GM12878 (cell line): ENCODE data around the gene POLE3. TPM values are rescaled to one million over a fixed set of nuclear protein-coding genes. Genes with fewer than 3 reads are reported as not detected.

Experiments
- ATAC-seq: fragments of 200-7000 bp; cut with Tn5 transposase; 3 replicates; pipeline ENCODE4 v1.9.1; 2020; ENCODE audit warnings: mild to moderate bottlenecking, moderate library complexity
- BruUV-seq: library from RNA; stranded (reverse); fragments of 400-500 nt; replicated peaks from 2 replicates; lab custom pipeline; 2021; lab: Mats Ljungman, UMichigan
- CTCF ChIA-PET: fragments of 300-600 bp; sonication (Branson Sonifier 250); formaldehyde crosslinking; extraction: SDS; loops from one replicate; lab custom pipeline; 2021; ENCODE audit warnings: inconsistent platforms; lab: Yijun Ruan, JAX
- POLR2A ChIA-PET: fragments of 350-600 bp; formaldehyde crosslinking; extraction: SDS; loops from one replicate; lab custom pipeline; 2021; ENCODE audit warnings: inconsistent platforms; lab: Charles Lee
- RAD21 ChIA-PET: fragments of 300-600 bp; sonication (Branson Sonifier 250); formaldehyde crosslinking; loops from one replicate; lab custom pipeline; 2023; ENCODE audit warnings: antibody characterized with exemption; ENCODE audit not compliant: unreplicated experiment; lab: Charles Lee
- SMC1A ChIA-PET: fragments of 300-600 bp; sonication (Branson Sonifier 250); formaldehyde crosslinking; loops from one replicate; lab custom pipeline; 2023; ENCODE audit not compliant: unreplicated experiment, uncharacterized antibody; lab: Charles Lee
- DNase-seq: peaks from one replicate; pipeline ENCODE4 v3.0.0-alpha.2; 2011; ENCODE audit warnings: low read depth, low spot score
- FAIRE-seq: peaks from 3 replicates; lab custom pipeline; 2011; peaks lifted over from hg19 to GRCh38; lab: Jason Lieb, UNC
- H2AFZ ChIP-seq: 2 replicates; pipeline ENCODE4 v1.6.0; 2011; ENCODE audit warnings: low read depth, low read length, control low read depth; ENCODE audit not compliant: control insufficient read depth
- H3K27ac ChIP-seq: 2 replicates; pipeline ENCODE4 v1.5.1; 2011; ENCODE audit warnings: control low read depth; ENCODE audit not compliant: control insufficient read depth, insufficient read depth
- H3K27me3 ChIP-seq, 2 experiments: replicated peaks in 1 of 2; 2 replicates each; pipeline versions ENCODE4 v1.6.0 to v1.6.1; 2011; ENCODE audit warnings: low read length in 1 of 2; ENCODE audit not compliant: control insufficient read depth in 2 of 2, insufficient read depth in 2 of 2
- H3K36me3 ChIP-seq, 2 experiments: 2 replicates each; pipeline ENCODE4 v1.5.1; 2011; ENCODE audit warnings: low read length in 1 of 2; ENCODE audit not compliant: control insufficient read depth in 2 of 2, insufficient read depth in 2 of 2
- H3K4me1 ChIP-seq: 2 replicates; pipeline ENCODE4 v1.6.1; 2011; ENCODE audit warnings: mild to moderate bottlenecking, low read length, moderate library complexity, mixed read lengths; ENCODE audit not compliant: control insufficient read depth, insufficient read depth
- H3K4me2 ChIP-seq: 2 replicates; pipeline ENCODE4 v1.6.0; 2011; ENCODE audit warnings: control low read depth; ENCODE audit not compliant: control insufficient read depth, insufficient read depth
- H3K4me3 ChIP-seq: fragments of 200-600 bp; sonication (generic); 2 replicates; pipeline ENCODE4 v1.5.1; 2016
- H3K79me2 ChIP-seq: 2 replicates; pipeline ENCODE4 v1.6.0; 2011; ENCODE audit warnings: low read length; ENCODE audit not compliant: control insufficient read depth, insufficient read depth
- H3K9ac ChIP-seq: 2 replicates; pipeline ENCODE4 v1.8.0; 2011; ENCODE audit warnings: low read length, control low read depth, mixed read lengths; ENCODE audit not compliant: control insufficient read depth, insufficient read depth
- H3K9me3 ChIP-seq: replicated peaks from 3 replicates; pipeline ENCODE4 v1.5.1; 2011; ENCODE audit warnings: mild to moderate bottlenecking, low read length; ENCODE audit not compliant: control insufficient read depth, insufficient read depth
- H4K20me1 ChIP-seq: 2 replicates; pipeline ENCODE4 v1.6.0; 2011; ENCODE audit not compliant: control insufficient read depth, insufficient read depth
- BCL11A ChIP-seq: IDR thresholded peaks from 2 replicates; pipeline ENCODE4 v1.6.1; 2011; ENCODE audit warnings: low read depth, low read length
- E2F4 ChIP-seq: IDR thresholded peaks from 2 replicates; pipeline ENCODE4 v1.6.1; 2012; ENCODE audit warnings: low read depth, low read length, improper control_type of control experiment
- HCFC1 ChIP-seq: fragments of 150-350 bp; IDR thresholded peaks from 2 replicates; pipeline ENCODE4 v1.6.1; 2014; ENCODE audit warnings: low read length
- KDM1A ChIP-seq: fragments of 200-600 bp; sonication (generic); IDR thresholded peaks from 2 replicates; pipeline ENCODE4 v1.6.1; 2016; ENCODE audit warnings: borderline replicate concordance
- MEF2A ChIP-seq: IDR thresholded peaks from 2 replicates; pipeline ENCODE4 v1.6.1; 2011; ENCODE audit warnings: low read depth, mild to moderate bottlenecking, low read length, moderate library complexity; ENCODE audit not compliant: insufficient read depth
- MTA3 ChIP-seq: IDR thresholded peaks from 2 replicates; pipeline ENCODE4 v1.6.1; 2012; ENCODE audit warnings: low read length, inconsistent platforms, borderline replicate concordance
- POU2F2 ChIP-seq: IDR thresholded peaks from 3 replicates; pipeline ENCODE4 v1.6.1; 2011; ENCODE audit warnings: low read depth, mild to moderate bottlenecking, low read length, borderline replicate concordance
- SUPT20H ChIP-seq: IDR thresholded peaks from 2 replicates; pipeline ENCODE4 v1.6.1; 2011; ENCODE audit warnings: low read depth, mild to moderate bottlenecking, low read length, moderate library complexity, borderline replicate concordance; ENCODE audit not compliant: control insufficient read depth
- WGBS: methylation state at CpG from one replicate; pipeline ENCODE4 v1.1.6; 2016; ENCODE audit warnings: low lambda C conversion rate; ENCODE audit not compliant: insufficient replicate concordance, insufficient coverage; ENCODE audit errors: missing lambda C conversion rate; 5-methylcytosine and 5-hydroxymethylcytosine counted together
- in situ Hi-C: fragments of 300-500 bp; cut with MboI; formaldehyde crosslinking; loops from 9 replicates; pipeline ENCODE4 v1.14.3; 2018; ENCODE audit warnings: mixed read lengths
- intact Hi-C: fragments of 100-400 bp; cut with micrococcal nuclease; formaldehyde crosslinking; loops from one replicate; pipeline ENCODE4 v1.14.2; 2022; ENCODE audit not compliant: unreplicated experiment
- polyA plus RNA-seq, 11 experiments: library from polyadenylated mRNA; depleted of rRNA in 4 of 11; unstranded in 6 of 11; stranded (reverse) in 5 of 11; fragments of >200 nt; fragmentation: Nextera tagmentation in 4 of 11; fragmentation: Illumina TruSeq in 1 of 11; extraction: Ambion mirVana in 4 of 11; extraction: Trizol in 1 of 11; gene quantifications; 1 replicate in 1 of 11; 2 replicates in 10 of 11; pipeline versions ENCODE4 v1.2.1 to v1.2.3, GENCODE V29; 2011 to 2016; ENCODE audit warnings: inconsistent platforms in 2 of 11, missing spikeins in 2 of 11, low read depth in 1 of 11
- total RNA-seq, 4 experiments: library from RNA; depleted of rRNA in 3 of 4; stranded (reverse); fragments of >200 nt in 3 of 4; fragmentation: Illumina TruSeq in 1 of 4; extraction: Trizol in 1 of 4; gene quantifications; 2 replicates each; pipeline versions ENCODE4 v1.2.1 to v1.2.3, GENCODE V29; 2013 to 2021

Gene POLE3
- total and polyA plus RNA-seq, 10 of the 15 experiments (the other 5 are each of a cell fraction or from before 2014, with no cell fraction given) = 40.8 to 116 (median 80.2) TPM

- no TSS peak for BruUV-seq
- Histone ChIP-seq H3K27me3 (no peaks in the 10 kb centered on the region), H3K79me2 (peaks cover 5% of the 10 kb centered on the region), H3K4me2 (no peak overlapping the region), H3K4me1 (peaks cover under 1% of the 10 kb centered on the region; the same call in 1 of the 2 replicates), H3K9ac (no peak overlapping the region), H2AFZ (no peak overlapping the region), H3K36me3 (peaks cover 0 to 10% of the 10 kb centered on the region in 2 experiments; a peak in 1 of 4 replicates), H3K9me3 (no peaks in the 10 kb centered on the region), H4K20me1 (no peaks in the 10 kb centered on the region), H3K27ac (no peak overlapping the region), H3K4me3 (no peak overlapping the region)
- intact Hi-C loops (loop anchor here (10.0 kb wide), 2 partner anchors 189 to 1051 kb away; no protein-coding TSS in a partner anchor), in situ Hi-C loops (no loop called here)
- FAIRE-seq (no peak), ATAC-seq (no peak), DNase-seq (no peak)
- ChIA-PET RAD21 (interaction anchor here (0.9 to 2.9 kb wide), 5 partner anchors 27 to 254 kb away, joined by 3 to 15 read pairs (median 5); partner anchors contain the start of genes CDC26, HDHD3 and PRPF4), CTCF (interaction anchor here (0.6 to 9.2 kb wide), 14 partner anchors 9 to 253 kb away, joined by 3 to 96 read pairs (median 7); partner anchors contain the start of genes CDC26, PRPF4 and WDR31), POLR2A (interaction anchor here (1.1 kb wide), 1 partner anchor 128 kb away, joined by 4 read pairs; the partner anchor contains the start of genes CDC26 and PRPF4), SMC1A (interaction anchor here (1.0 to 7.6 kb wide), 10 partner anchors 10 to 253 kb away, joined by 3 to 46 read pairs (median 4); partner anchors contain the start of genes CDC26 and PRPF4)
- TF ChIP-seq HCFC1 (no peak), SUPT20H (no peak), MTA3 (no peak), E2F4 (no peak), BCL11A (no peak), POU2F2 (no peak), MEF2A (no peak), KDM1A (no peak)
- WGBS = 19% methylated on average over 2 of the region's 2 CpGs
These were observed 6.8 kb downstream of the POLE3 start for GRCh38 chr9:113403646-113404045.
